ENCODE data around the gene PXN.

DNA sequence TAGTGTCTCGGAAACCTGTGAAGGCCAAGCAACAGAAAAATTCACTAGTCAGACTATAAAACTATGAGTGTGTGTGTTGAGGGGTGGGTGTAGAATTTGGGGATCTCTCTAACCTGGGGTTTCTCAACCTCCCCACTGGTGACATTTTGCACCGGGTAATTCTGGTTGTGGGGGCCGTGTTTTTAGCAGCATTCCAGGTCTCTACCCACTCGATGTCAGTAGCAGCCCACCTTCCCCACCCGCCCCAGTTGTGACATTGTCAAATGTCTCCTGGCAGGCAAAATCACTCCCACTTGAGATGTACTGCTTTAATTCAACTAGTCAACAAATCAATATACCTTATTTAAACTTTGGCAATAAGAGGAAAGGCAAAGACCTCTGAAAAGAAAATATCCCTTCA lies 75.1 kb downstream of the PXN start:
- no peak for TF ChIP-seq GATA2 (IDR thresholded peaks at IDR 0.05; ENCODE audit: low read depth, low read length)
- no peak for TF ChIP-seq GATA3 (IDR thresholded peaks at IDR 0.05; ENCODE audit: low read depth, low read length)

Data from SH-SY5Y (cell line).